ENCODE measurements around the gene NKTR.

- no peak for TF ChIP-seq POLR2A (IDR thresholded peaks at IDR 0.05)
- no peak for TF ChIP-seq CTCF (IDR thresholded peaks at IDR 0.05)
Measured at GRCh38 chr3:42653303-42653559, 52.7 kb downstream of the NKTR start.

All from right lobe of liver (tissue), 4 donors.